Neural progenitor cell (in vitro differentiated cells): ENCODE data around the gene C10orf71. TPM values are rescaled to one million over a fixed set of nuclear protein-coding genes. Genes with fewer than 3 reads are reported as not detected.

ENCODE experiments used
- DNase-seq: peaks from one replicate; pipeline ENCODE4 v3.0.0-alpha.2; 2016; ENCODE audit warnings: low spot score
- H2AFZ ChIP-seq: fragments of 200-600 bp; sonication (generic); replicated peaks from 2 replicates; pipeline ENCODE4 v1.6.1; 2016; ENCODE audit warnings: antibody characterized with exemption
- H3F3A ChIP-seq: fragments of 200-600 bp; sonication (generic); 2 replicates; pipeline ENCODE4 v1.6.1; 2016; ENCODE audit warnings: antibody characterized with exemption, low read depth
- H3K27ac ChIP-seq: fragments of 200-600 bp; sonication (generic); 2 replicates; pipeline ENCODE4 v1.5.1; 2016; ENCODE audit warnings: mild to moderate bottlenecking
- H3K27me3 ChIP-seq: fragments of 200-600 bp; sonication (generic); 2 replicates; pipeline ENCODE4 v1.6.1; 2016; ENCODE audit warnings: mild to moderate bottlenecking, moderate library complexity
- H3K36me3 ChIP-seq: fragments of 200-600 bp; sonication (generic); 2 replicates; pipeline ENCODE4 v1.5.1; 2016
- H3K4me1 ChIP-seq: fragments of 200-600 bp; sonication (generic); 2 replicates; pipeline ENCODE4 v1.6.1; 2016; ENCODE audit warnings: mixed run types
- H3K4me2 ChIP-seq: fragments of 200-600 bp; sonication (generic); 2 replicates; pipeline ENCODE4 v1.6.1; 2016
- H3K4me3 ChIP-seq: fragments of 200-600 bp; sonication (generic); 2 replicates; pipeline ENCODE4 v1.5.1; 2016
- H3K79me2 ChIP-seq: fragments of 200-600 bp; sonication (generic); 2 replicates; pipeline ENCODE4 v1.6.1; 2016; ENCODE audit warnings: low read depth
- H3K9ac ChIP-seq: fragments of 200-600 bp; sonication (generic); 2 replicates; pipeline ENCODE4 v1.6.1; 2016
- H3K9me3 ChIP-seq: fragments of 200-600 bp; sonication (generic); 2 replicates; pipeline ENCODE4 v1.5.1; 2016; ENCODE audit warnings: low read depth
- H4K20me1 ChIP-seq: fragments of 200-600 bp; sonication (generic); 2 replicates; pipeline ENCODE4 v1.6.1; 2016; ENCODE audit warnings: low read depth
- H3K27ac Mint-ChIP-seq: 3 replicates; pipeline ENCODE4 v1.8.0; 2021; ENCODE audit warnings: mixed read lengths
- H3K27me3 Mint-ChIP-seq: 2 replicates; pipeline ENCODE4 v1.8.0; 2022; ENCODE audit warnings: low read depth, mild to moderate bottlenecking, inconsistent platforms, moderate library complexity, mixed read lengths; ENCODE audit not compliant: insufficient read depth
- H3K36me3 Mint-ChIP-seq: 3 replicates; pipeline ENCODE4 v1.8.0; 2021; ENCODE audit warnings: mixed read lengths
- H3K4me1 Mint-ChIP-seq: 3 replicates; pipeline ENCODE4 v1.8.0; 2021; ENCODE audit warnings: mixed read lengths
- H3K4me3 Mint-ChIP-seq: 3 replicates; pipeline ENCODE4 v1.8.0; 2021; ENCODE audit warnings: mild to moderate bottlenecking, moderate library complexity, mixed read lengths
- H3K9me3 Mint-ChIP-seq: 3 replicates; pipeline ENCODE4 v1.8.0; 2020; ENCODE audit warnings: mixed read lengths
- CTCF ChIP-seq: fragments of 200-600 bp; sonication (generic); IDR thresholded peaks from 2 replicates; pipeline ENCODE4 v1.5.1; 2017; ENCODE audit warnings: antibody characterized with exemption, mild to moderate bottlenecking
- EZH2 ChIP-seq: fragments of 200-600 bp; sonication (generic); IDR thresholded peaks from 2 replicates; pipeline ENCODE4 v1.6.1; 2017; ENCODE audit warnings: antibody characterized with exemption, mild to moderate bottlenecking, moderate library complexity
- EZH2phosphoT487 ChIP-seq: fragments of 200-600 bp; sonication (generic); IDR thresholded peaks from 2 replicates; pipeline ENCODE4 v1.6.1; 2017; ENCODE audit warnings: antibody characterized with exemption
- total RNA-seq: library from RNA; depleted of rRNA; stranded (reverse); fragments of >200 nt; gene quantifications from 2 replicates; pipeline ENCODE4 v1.2.3, GENCODE V29; 2015; ENCODE audit warnings: low replicate concordance

Gene C10orf71
- total RNA-seq, 1 donor from 2014 or later: not detected

GRCh38 chr10:49260644-49261296 is 38.2 kb upstream of the C10orf71 start:
- no peaks in the 10 kb centered on the region for H3F3A ChIP-seq
- peaks cover 5% of the 10 kb centered on the region for H3K27me3 Mint-ChIP-seq
- peaks cover 6% of the 10 kb centered on the region for H3K9me3 Mint-ChIP-seq
- no peak overlapping the region for H3K4me2 ChIP-seq
- no peak overlapping the region for H3K27ac ChIP-seq
- H2AFZ ChIP-seq: no peak overlapping the region
- H3K9ac ChIP-seq: no peak overlapping the region
- no peaks in the 10 kb centered on the region for H3K4me1 Mint-ChIP-seq
- H3K9me3 ChIP-seq: peaks cover 4% of the 10 kb centered on the region
- DNase-seq: no peak
- H3K36me3 ChIP-seq: no peaks in the 10 kb centered on the region
- no peak for TF ChIP-seq EZH2phosphoT487
- no peak for TF ChIP-seq EZH2
- TF ChIP-seq CTCF: no peak
- H3K27ac Mint-ChIP-seq: no peak overlapping the region
- H3K36me3 Mint-ChIP-seq: no peaks in the 10 kb centered on the region
- no peak overlapping the region for H3K4me3 ChIP-seq
- no peak overlapping the region for H3K4me3 Mint-ChIP-seq
- H3K27me3 ChIP-seq: no peaks in the 10 kb centered on the region
- H3K79me2 ChIP-seq: no peaks in the 10 kb centered on the region
- H4K20me1 ChIP-seq: no peaks in the 10 kb centered on the region
- H3K4me1 ChIP-seq: no peaks in the 10 kb centered on the region

GRCh38 chr10:49263591-49263990 is 35.4 kb upstream of the C10orf71 start:
- H3K4me2 ChIP-seq: no peak overlapping the region
- TF ChIP-seq EZH2: no peak
- TF ChIP-seq EZH2phosphoT487: no peak
- no peak for TF ChIP-seq CTCF
- H3K36me3 Mint-ChIP-seq: no peaks in the 10 kb centered on the region
- no peaks in the 10 kb centered on the region for H4K20me1 ChIP-seq
- no peak overlapping the region for H2AFZ ChIP-seq
- no peak for DNase-seq
- no peak overlapping the region for H3K27ac Mint-ChIP-seq
- no peaks in the 10 kb centered on the region for H3K4me1 Mint-ChIP-seq
- peaks cover 24% of the 10 kb centered on the region for H3K9me3 Mint-ChIP-seq
- peaks cover 13% of the 10 kb centered on the region for H3K9me3 ChIP-seq
- H3K36me3 ChIP-seq: no peaks in the 10 kb centered on the region
- H3K9ac ChIP-seq: no peak overlapping the region
- no peak overlapping the region for H3K27ac ChIP-seq
- H3K4me3 ChIP-seq: no peak overlapping the region
- H3K79me2 ChIP-seq: no peaks in the 10 kb centered on the region
- no peaks in the 10 kb centered on the region for H3F3A ChIP-seq
- H3K27me3 ChIP-seq: no peaks in the 10 kb centered on the region
- H3K4me1 ChIP-seq: no peaks in the 10 kb centered on the region
- no peak overlapping the region for H3K4me3 Mint-ChIP-seq
- H3K27me3 Mint-ChIP-seq: peaks cover 5% of the 10 kb centered on the region

GRCh38 chr10:49264177-49264677 is 34.7 kb upstream of the C10orf71 start:
- Mint-ChIP-seq H3K9me3 (peaks cover 26% of the 10 kb centered on the region), H3K27ac (no peak overlapping the region), H3K36me3 (no peaks in the 10 kb centered on the region), H3K4me1 (no peaks in the 10 kb centered on the region), H3K27me3 (peaks cover 5% of the 10 kb centered on the region), H3K4me3 (no peak overlapping the region)
- Histone ChIP-seq H3K4me1 (no peaks in the 10 kb centered on the region), H2AFZ (no peak overlapping the region), H3K27ac (no peak overlapping the region), H3K79me2 (no peaks in the 10 kb centered on the region), H3K36me3 (no peaks in the 10 kb centered on the region), H3K9ac (no peak overlapping the region), H3K9me3 (peaks cover 13% of the 10 kb centered on the region), H4K20me1 (no peaks in the 10 kb centered on the region), H3K4me3 (no peak overlapping the region), H3K4me2 (no peak overlapping the region), H3F3A (no peaks in the 10 kb centered on the region), H3K27me3 (no peaks in the 10 kb centered on the region)
- DNase-seq: no peak
- TF ChIP-seq EZH2phosphoT487: no peak
- TF ChIP-seq CTCF: no peak
- TF ChIP-seq EZH2: no peak
